Lower leg skin (tissue), 3 donors: ENCODE data around the gene ARHGAP8.

ENCODE experiments used
- CTCF ChIP-seq, 3 donors: fragments of 450-650 bp; IDR thresholded peaks; one replicate each; pipeline ENCODE4 v1.5.1; 2016; ENCODE audit warnings: antibody characterized with exemption in 3 of 3, mild to moderate bottlenecking in 3 of 3, moderate library complexity in 2 of 3
- POLR2A ChIP-seq, 2 donors: fragments of 450-650 bp; IDR thresholded peaks; one replicate each; pipeline ENCODE4 v1.6.1; 2016 to 2017; ENCODE audit warnings: antibody characterized with exemption in 2 of 2, mild to moderate bottlenecking in 1 of 2, moderate library complexity in 1 of 2

- TF ChIP-seq CTCF (IDR thresholded peaks at IDR 0.05) (no peak), POLR2A (IDR thresholded peaks at IDR 0.05) (no peak)
Measured at GRCh38 chr22:44743804-44744211, 8.6 kb upstream of the ARHGAP8 start.
